GM10248 (cell line): ENCODE results near the gene GADD45A.

Experiments
- CTCF ChIA-PET: fragments of 300-600 bp; sonication (Branson Sonifier 250); formaldehyde crosslinking; extraction: SDS; loops from one replicate; lab custom pipeline; 2021; ENCODE audit warnings: antibody characterized with exemption; lab: Yijun Ruan, JAX
- POLR2A ChIA-PET: fragments of 350-650 bp; sonication (Branson Sonifier 250); formaldehyde crosslinking; extraction: SDS; loops from one replicate; lab custom pipeline; 2020; ENCODE audit warnings: antibody characterized with exemption; lab: Yijun Ruan, JAX
- DNase-seq: peaks from one replicate; pipeline ENCODE4 v3.0.0; 2012; ENCODE audit errors: extremely low spot score
- CTCF ChIP-seq: IDR thresholded peaks from 2 replicates; pipeline ENCODE4 v1.5.1; 2012; ENCODE audit warnings: mild to moderate bottlenecking, low read depth; ENCODE audit errors: extremely low read depth, missing control alignments, control extremely low read depth

The GADD45A gene

GRCh38 chr1:67733681-67734322 lies 48.8 kb downstream of the GADD45A start:
- CTCF ChIA-PET = interaction anchor here (1.0 to 4.5 kb wide), 7 partner anchors 13 to 33 kb away, joined by 3 to 30 read pairs (median 4); no protein-coding TSS in a partner anchor
- TF ChIP-seq CTCF = no peak
- POLR2A ChIA-PET = interaction anchor here (1.4 kb wide), 1 partner anchor 48 kb away, joined by 7 read pairs; the partner anchor contains the start of gene GADD45A
- DNase-seq = no peak

- TF ChIP-seq CTCF = no peak
- no peak for DNase-seq
- ChIA-PET CTCF (interaction anchor here (1.0 to 4.5 kb wide), 7 partner anchors 12 to 34 kb away, joined by 3 to 30 read pairs (median 4); no protein-coding TSS in a partner anchor), POLR2A (interaction anchor here (1.4 kb wide), 1 partner anchor 49 kb away, joined by 7 read pairs; the partner anchor contains the start of gene GADD45A)
These were observed 49.3 kb downstream of the GADD45A start for GRCh38 chr1:67734323-67734690.

DNA sequence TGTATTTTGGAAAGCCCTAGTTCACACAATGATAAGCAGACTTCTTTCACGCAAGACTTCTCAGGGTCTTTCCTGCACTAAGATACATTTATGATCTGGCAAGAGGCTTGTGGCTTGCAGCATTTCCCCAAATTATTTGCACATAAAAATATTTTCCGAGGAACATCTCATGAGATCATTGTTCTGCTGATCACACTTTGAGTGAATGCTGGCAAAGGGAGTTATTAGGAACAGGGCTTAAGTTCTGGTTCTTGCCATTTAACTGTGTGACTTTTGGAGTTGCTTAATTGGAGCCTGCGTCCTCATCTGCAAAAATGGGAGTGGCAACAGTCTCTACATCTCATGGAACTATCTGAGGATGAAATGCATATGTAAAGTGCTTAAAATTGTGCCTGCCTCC lies 50.2 kb downstream of the GADD45A start:
- no peak for TF ChIP-seq CTCF
- ChIA-PET CTCF (interaction anchor here (1.1 to 4.5 kb wide), 3 partner anchors 18 to 31 kb away, joined by 3 to 30 read pairs (median 8); no protein-coding TSS in a partner anchor), POLR2A (no interaction called here)
- DNase-seq = no peak

DNA sequence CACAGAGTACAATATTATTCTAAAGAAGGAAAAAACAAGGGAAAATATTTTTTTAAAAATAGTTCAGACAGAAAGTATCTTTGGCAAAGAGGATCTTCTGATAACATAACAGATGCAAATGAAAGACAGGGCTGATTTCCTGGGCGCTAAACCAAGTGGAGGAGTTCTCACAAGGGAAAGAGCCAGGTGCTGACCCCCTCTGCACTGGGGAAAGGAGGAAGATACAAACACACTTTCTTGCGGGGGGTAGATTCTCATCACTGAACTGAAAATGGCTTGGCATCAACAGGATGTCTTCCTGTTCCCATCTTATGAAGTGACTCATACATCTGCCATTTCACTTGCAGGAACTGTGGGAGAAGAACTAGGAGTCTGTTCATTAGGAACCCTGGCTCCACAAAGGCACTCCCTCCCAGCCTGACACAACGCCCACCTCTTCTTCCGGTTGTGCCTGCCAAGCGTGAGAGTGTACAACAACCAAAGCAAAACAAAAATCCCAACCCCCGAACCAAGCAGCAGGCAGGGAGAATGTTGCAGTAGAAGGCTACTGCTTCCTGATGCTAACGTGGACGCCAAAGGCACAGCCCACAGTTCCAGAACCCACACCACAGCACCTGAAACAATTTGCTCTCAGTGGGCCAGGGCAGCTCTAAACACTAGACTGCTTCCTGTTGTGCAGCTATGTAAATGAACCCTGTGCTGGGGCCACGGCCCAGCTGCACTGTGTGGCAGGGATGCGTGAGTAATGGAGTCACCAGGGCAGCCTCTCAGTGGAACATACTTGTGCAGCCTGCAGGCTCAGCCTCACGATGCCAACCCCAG lies 51.0 kb downstream of the GADD45A start:
- peak; percentile 68 for DNase-seq
- CTCF ChIA-PET = interaction anchor here (0.6 to 4.4 kb wide), 6 partner anchors 11 to 154 kb away, joined by 3 to 22 read pairs (median 8); no protein-coding TSS in a partner anchor

GRCh38 chr1:67736750-67737149 lies 51.7 kb downstream of the GADD45A start:
- DNase-seq = no peak
- TF ChIP-seq CTCF = no peak
- ChIA-PET POLR2A (no interaction called here), CTCF (interaction anchor here (0.8 to 7.3 kb wide), 7 partner anchors 10 to 56 kb away, joined by 3 to 62 read pairs (median 8); no protein-coding TSS in a partner anchor)

More for the DNA sequence above, 51.0 kb downstream of the GADD45A start:
- POLR2A ChIA-PET = no interaction called here
- TF ChIP-seq CTCF = no peak

DNA sequence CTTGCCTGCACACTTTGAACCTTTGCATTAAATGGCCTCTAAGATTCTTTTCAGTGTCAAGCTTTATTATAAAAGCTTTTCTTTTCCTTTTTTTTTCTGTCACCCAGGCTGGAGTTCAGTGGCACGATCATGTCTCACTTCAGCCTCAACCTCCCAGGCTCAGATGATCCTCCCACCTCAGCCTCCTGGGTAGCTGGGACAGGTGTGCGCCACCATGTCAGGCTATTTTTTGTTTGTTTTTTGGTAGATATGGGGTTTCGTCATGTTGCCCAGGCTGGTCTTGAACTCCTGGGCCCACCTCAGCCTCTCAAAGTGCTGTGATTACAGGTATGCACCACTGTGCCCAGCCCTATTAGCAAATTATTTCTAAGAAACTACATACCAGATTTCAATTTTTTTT lies 52.9 kb downstream of the GADD45A start:
- DNase-seq = no peak
- no peak for TF ChIP-seq CTCF
- ChIA-PET POLR2A (no interaction called here), CTCF (interaction anchor here (1.5 to 7.3 kb wide), 7 partner anchors 9 to 176 kb away, joined by 4 to 62 read pairs (median 8); no protein-coding TSS in a partner anchor)
